Activated T-cell treated with anti-CD3 and anti-CD28 coated beads, Interleukin-2, amount 50 U/mL, for 4 hours (primary cell): Measurements from ENCODE around the gene SORCS2. TPM values are rescaled to one million over a fixed set of nuclear protein-coding genes. Genes with fewer than 3 reads are reported as not detected.

Experiments
- ATAC-seq, 2 donors: fragments of 200-7000 bp; cut with Tn5 transposase; one replicate each; pipeline ENCODE4 v1.10.0; 2021
- DNase-seq: peaks from one replicate; pipeline ENCODE4 v3.0.0-alpha.2; 2020
- H3K27me3 Mint-ChIP-seq: one replicate; pipeline ENCODE4 v1.8.0; 2021; ENCODE audit warnings: low read depth, mixed read lengths
- H3K36me3 Mint-ChIP-seq: one replicate; pipeline ENCODE4 v1.8.0; 2022; ENCODE audit warnings: mixed read lengths; ENCODE audit not compliant: insufficient read depth
- H3K4me1 Mint-ChIP-seq: one replicate; pipeline ENCODE4 v1.8.0; 2021; ENCODE audit warnings: low read depth, mixed read lengths
- H3K4me3 Mint-ChIP-seq: one replicate; pipeline ENCODE4 v1.8.0; 2021; ENCODE audit warnings: mild to moderate bottlenecking, moderate library complexity, mixed read lengths
- H3K9me3 Mint-ChIP-seq: one replicate; pipeline ENCODE4 v1.8.0; 2021; ENCODE audit warnings: mixed read lengths
- total RNA-seq, 3 donors: library from RNA; stranded (reverse); gene quantifications; one replicate each; pipeline ENCODE4 v1.2.1, GENCODE V29; 2021

Gene SORCS2
- total RNA-seq, 3 donors from 2014 or later: 0.18 to 0.43 TPM; not detected in 1

- no peaks in the 10 kb centered on the region for H3K4me1 Mint-ChIP-seq
- H3K27me3 Mint-ChIP-seq: no peaks in the 10 kb centered on the region
- H3K4me3 Mint-ChIP-seq: no peak overlapping the region
- peaks cover 7% of the 10 kb centered on the region for H3K9me3 Mint-ChIP-seq
- DNase-seq (no peak), ATAC-seq (no peak)
- H3K36me3 Mint-ChIP-seq: no peaks in the 10 kb centered on the region
Measured at GRCh38 chr4:7421356-7422150, 229.2 kb downstream of the SORCS2 start.

- H3K4me3 Mint-ChIP-seq: no peak overlapping the region
- no peak for DNase-seq
- no peak for ATAC-seq
Measured at GRCh38 chr4:7422151-7422897, 230.0 kb downstream of the SORCS2 start.

GRCh38 chr4:7422898-7423180 lies 230.5 kb downstream of the SORCS2 start:
- no peak for DNase-seq

More at GRCh38 chr4:7422151-7422897, 230.0 kb downstream of the SORCS2 start:
- Mint-ChIP-seq H3K36me3 (no peaks in the 10 kb centered on the region), H3K4me1 (no peaks in the 10 kb centered on the region), H3K27me3 (no peaks in the 10 kb centered on the region), H3K9me3 (peaks cover 7% of the 10 kb centered on the region)

GRCh38 chr4:7423391-7423790 lies 231.1 kb downstream of the SORCS2 start:
- no peak for DNase-seq
- Mint-ChIP-seq H3K4me3 (no peak overlapping the region), H3K36me3 (no peaks in the 10 kb centered on the region), H3K27me3 (no peaks in the 10 kb centered on the region), H3K4me1 (no peaks in the 10 kb centered on the region), H3K9me3 (peaks cover 3% of the 10 kb centered on the region)
- ATAC-seq: no peak

More at GRCh38 chr4:7422898-7423180, 230.5 kb downstream of the SORCS2 start:
- Mint-ChIP-seq H3K4me1 (no peaks in the 10 kb centered on the region), H3K9me3 (peaks cover 7% of the 10 kb centered on the region), H3K36me3 (no peaks in the 10 kb centered on the region), H3K27me3 (no peaks in the 10 kb centered on the region), H3K4me3 (no peak overlapping the region)
- no peak for ATAC-seq

GRCh38 chr4:7423801-7424552 lies 231.6 kb downstream of the SORCS2 start:
- no peak overlapping the region for H3K4me3 Mint-ChIP-seq
- no peaks in the 10 kb centered on the region for H3K4me1 Mint-ChIP-seq
- ATAC-seq: no peak
- no peak for DNase-seq
- no peaks in the 10 kb centered on the region for H3K9me3 Mint-ChIP-seq
- no peaks in the 10 kb centered on the region for H3K36me3 Mint-ChIP-seq
- H3K27me3 Mint-ChIP-seq: no peaks in the 10 kb centered on the region

GRCh38 chr4:7424553-7425111 lies 232.3 kb downstream of the SORCS2 start:
- no peak for DNase-seq
- ATAC-seq: no peak
- Mint-ChIP-seq H3K4me1 (no peaks in the 10 kb centered on the region), H3K9me3 (no peaks in the 10 kb centered on the region), H3K27me3 (no peaks in the 10 kb centered on the region), H3K36me3 (no peaks in the 10 kb centered on the region), H3K4me3 (no peak overlapping the region)

GRCh38 chr4:7425124-7425523 lies 232.8 kb downstream of the SORCS2 start:
- Mint-ChIP-seq H3K36me3 (no peaks in the 10 kb centered on the region), H3K27me3 (no peaks in the 10 kb centered on the region), H3K9me3 (no peaks in the 10 kb centered on the region), H3K4me3 (no peak overlapping the region), H3K4me1 (no peaks in the 10 kb centered on the region)
- ATAC-seq: no peak
- DNase-seq: no peak

GRCh38 chr4:7425591-7426468 lies 233.5 kb downstream of the SORCS2 start:
- no peak for ATAC-seq
- Mint-ChIP-seq H3K4me3 (no peak overlapping the region), H3K27me3 (peaks cover 2% of the 10 kb centered on the region), H3K36me3 (no peaks in the 10 kb centered on the region), H3K9me3 (no peaks in the 10 kb centered on the region), H3K4me1 (no peaks in the 10 kb centered on the region)
- no peak for DNase-seq

- no peaks in the 10 kb centered on the region for H3K4me1 Mint-ChIP-seq
- no peak for DNase-seq
Measured at GRCh38 chr4:7426525-7427171, 234.3 kb downstream of the SORCS2 start.

GRCh38 chr4:7427361-7427760 lies 235.0 kb downstream of the SORCS2 start:
- no peaks in the 10 kb centered on the region for H3K9me3 Mint-ChIP-seq
- H3K36me3 Mint-ChIP-seq: no peaks in the 10 kb centered on the region
- ATAC-seq (no peak), DNase-seq (no peak)
- no peak overlapping the region for H3K4me3 Mint-ChIP-seq
- no peaks in the 10 kb centered on the region for H3K4me1 Mint-ChIP-seq
- peaks cover 2% of the 10 kb centered on the region for H3K27me3 Mint-ChIP-seq

More at GRCh38 chr4:7426525-7427171, 234.3 kb downstream of the SORCS2 start:
- Mint-ChIP-seq H3K4me3 (no peak overlapping the region), H3K9me3 (no peaks in the 10 kb centered on the region), H3K27me3 (peaks cover 2% of the 10 kb centered on the region), H3K36me3 (no peaks in the 10 kb centered on the region)
- no peak for ATAC-seq

GRCh38 chr4:7427831-7428260 lies 235.5 kb downstream of the SORCS2 start:
- DNase-seq (no peak), ATAC-seq (no peak)
- Mint-ChIP-seq H3K27me3 (peaks cover 2% of the 10 kb centered on the region), H3K4me3 (no peak overlapping the region), H3K36me3 (no peaks in the 10 kb centered on the region), H3K9me3 (no peaks in the 10 kb centered on the region), H3K4me1 (no peaks in the 10 kb centered on the region)

GRCh38 chr4:7428261-7429068 lies 236.1 kb downstream of the SORCS2 start:
- H3K36me3 Mint-ChIP-seq: no peaks in the 10 kb centered on the region
- no peaks in the 10 kb centered on the region for H3K9me3 Mint-ChIP-seq
- no peaks in the 10 kb centered on the region for H3K4me1 Mint-ChIP-seq
- no peak overlapping the region for H3K4me3 Mint-ChIP-seq
- DNase-seq (no peak), ATAC-seq (no peak)
- H3K27me3 Mint-ChIP-seq: peaks cover 2% of the 10 kb centered on the region

GRCh38 chr4:7429069-7429416 lies 236.7 kb downstream of the SORCS2 start:
- Mint-ChIP-seq H3K4me3 (no peak overlapping the region), H3K9me3 (no peaks in the 10 kb centered on the region), H3K4me1 (no peaks in the 10 kb centered on the region), H3K27me3 (peaks cover 2% of the 10 kb centered on the region), H3K36me3 (no peaks in the 10 kb centered on the region)
- ATAC-seq (no peak), DNase-seq (no peak)
